Measurements from ENCODE around the gene NUP214. TPM values are rescaled to one million over a fixed set of nuclear protein-coding genes. Genes with fewer than 3 reads are reported as not detected.
A peak's percentile ranks its signal among the peaks of the same experiment; 100 is the strongest.

Gene NUP214
- total RNA-seq, 4 donors from 2014 or later, result 25.8 to 68.2 (median 36.9) TPM

DNA sequence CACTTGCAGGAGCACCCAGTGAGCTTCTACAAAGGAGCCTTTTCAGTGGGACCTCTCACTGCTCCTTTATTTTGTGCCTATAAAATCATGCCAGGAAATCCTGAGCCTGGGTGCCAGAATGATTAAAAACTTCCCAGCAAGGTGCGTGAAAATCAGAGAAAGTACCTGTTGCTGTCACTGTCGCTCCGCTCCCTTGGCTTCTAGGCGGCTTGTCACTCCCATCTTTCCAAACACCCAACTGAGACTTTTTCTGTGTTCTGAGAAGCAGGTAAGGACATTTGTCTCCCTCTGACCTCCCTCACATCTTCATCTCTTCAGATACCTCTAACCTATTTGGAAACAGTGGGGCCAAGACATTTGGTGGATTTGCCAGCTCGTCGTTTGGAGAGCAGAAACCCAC is 97.1 kb downstream of the NUP214 start:
- Histone ChIP-seq H3K36me3 (peaks cover 0 to 62% of the 10 kb centered on the region in 2 donors), H3K27me3 (no peaks in the 10 kb centered on the region), H3K4me1 (peaks cover 0 to 18% (median 0%) of the 10 kb centered on the region in 3 donors), H3K27ac (no peak overlapping the region), H3K9me3 (no peaks in the 10 kb centered on the region), H3K4me3 (no peak overlapping the region)
- WGBS, 2 donors (ENCODE audit: low coverage in 1 of 2), result 94 to 96% methylated on average over 4 to 6 of the region's 6 CpGs
- TF ChIP-seq EP300 (IDR thresholded peaks at IDR 0.05) (no peak), POLR2A (IDR thresholded peaks at IDR 0.05) (no peak), POLR2AphosphoS5 (IDR thresholded peaks at IDR 0.05) (no peak)
- TF ChIP-seq, protein P1, sequence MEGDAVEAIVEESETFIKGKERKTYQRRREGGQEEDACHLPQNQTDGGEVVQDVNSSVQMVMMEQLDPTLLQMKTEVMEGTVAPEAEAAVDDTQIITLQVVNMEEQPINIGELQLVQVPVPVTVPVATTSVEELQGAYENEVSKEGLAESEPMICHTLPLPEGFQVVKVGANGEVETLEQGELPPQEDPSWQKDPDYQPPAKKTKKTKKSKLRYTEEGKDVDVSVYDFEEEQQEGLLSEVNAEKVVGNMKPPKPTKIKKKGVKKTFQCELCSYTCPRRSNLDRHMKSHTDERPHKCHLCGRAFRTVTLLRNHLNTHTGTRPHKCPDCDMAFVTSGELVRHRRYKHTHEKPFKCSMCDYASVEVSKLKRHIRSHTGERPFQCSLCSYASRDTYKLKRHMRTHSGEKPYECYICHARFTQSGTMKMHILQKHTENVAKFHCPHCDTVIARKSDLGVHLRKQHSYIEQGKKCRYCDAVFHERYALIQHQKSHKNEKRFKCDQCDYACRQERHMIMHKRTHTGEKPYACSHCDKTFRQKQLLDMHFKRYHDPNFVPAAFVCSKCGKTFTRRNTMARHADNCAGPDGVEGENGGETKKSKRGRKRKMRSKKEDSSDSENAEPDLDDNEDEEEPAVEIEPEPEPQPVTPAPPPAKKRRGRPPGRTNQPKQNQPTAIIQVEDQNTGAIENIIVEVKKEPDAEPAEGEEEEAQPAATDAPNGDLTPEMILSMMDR (IDR thresholded peaks at IDR 0.05), result no peak
- ATAC-seq, result no peak

DNA sequence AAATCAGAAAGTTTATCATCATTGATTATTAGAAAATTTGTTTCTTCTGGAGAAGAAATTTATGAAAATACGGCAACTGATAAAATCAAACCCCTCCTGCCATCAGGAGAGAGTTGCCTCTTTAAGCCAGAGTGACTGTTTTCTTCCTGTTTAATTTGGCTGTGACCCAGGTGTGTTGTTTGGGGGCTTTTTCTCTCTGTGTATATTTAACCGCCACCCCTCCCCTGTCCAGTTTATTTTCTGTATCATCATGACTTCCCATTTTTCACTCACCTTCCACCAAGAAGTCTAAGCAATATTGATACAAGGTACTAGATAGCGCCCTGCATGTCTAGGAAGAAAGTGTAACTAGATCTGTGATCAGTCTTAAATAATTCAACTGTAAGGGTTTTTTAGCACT is 100.8 kb downstream of the NUP214 start:
- no peaks in the 10 kb centered on the region for H3K27me3 ChIP-seq
- ATAC-seq, result no peak
- H3K27ac ChIP-seq, result no peak overlapping the region
- TF ChIP-seq EP300 (IDR thresholded peaks at IDR 0.05) (no peak), POLR2A (IDR thresholded peaks at IDR 0.05) (no peak), POLR2AphosphoS5 (IDR thresholded peaks at IDR 0.05) (no peak)
- TF ChIP-seq, protein P1 (IDR thresholded peaks at IDR 0.05), result no peak
- H3K9me3 ChIP-seq, result no peaks in the 10 kb centered on the region
- H3K36me3 ChIP-seq, result peaks cover 0 to 73% of the 10 kb centered on the region in 2 donors
- H3K4me3 ChIP-seq, result no peak overlapping the region
- H3K4me1 ChIP-seq, result peaks cover 0 to 12% (median 0%) of the 10 kb centered on the region in 3 donors
- 92 to 93% methylated on average over 3 of the region's 3 CpGs for WGBS, 2 donors (ENCODE audit: low coverage in 1 of 2)

DNA sequence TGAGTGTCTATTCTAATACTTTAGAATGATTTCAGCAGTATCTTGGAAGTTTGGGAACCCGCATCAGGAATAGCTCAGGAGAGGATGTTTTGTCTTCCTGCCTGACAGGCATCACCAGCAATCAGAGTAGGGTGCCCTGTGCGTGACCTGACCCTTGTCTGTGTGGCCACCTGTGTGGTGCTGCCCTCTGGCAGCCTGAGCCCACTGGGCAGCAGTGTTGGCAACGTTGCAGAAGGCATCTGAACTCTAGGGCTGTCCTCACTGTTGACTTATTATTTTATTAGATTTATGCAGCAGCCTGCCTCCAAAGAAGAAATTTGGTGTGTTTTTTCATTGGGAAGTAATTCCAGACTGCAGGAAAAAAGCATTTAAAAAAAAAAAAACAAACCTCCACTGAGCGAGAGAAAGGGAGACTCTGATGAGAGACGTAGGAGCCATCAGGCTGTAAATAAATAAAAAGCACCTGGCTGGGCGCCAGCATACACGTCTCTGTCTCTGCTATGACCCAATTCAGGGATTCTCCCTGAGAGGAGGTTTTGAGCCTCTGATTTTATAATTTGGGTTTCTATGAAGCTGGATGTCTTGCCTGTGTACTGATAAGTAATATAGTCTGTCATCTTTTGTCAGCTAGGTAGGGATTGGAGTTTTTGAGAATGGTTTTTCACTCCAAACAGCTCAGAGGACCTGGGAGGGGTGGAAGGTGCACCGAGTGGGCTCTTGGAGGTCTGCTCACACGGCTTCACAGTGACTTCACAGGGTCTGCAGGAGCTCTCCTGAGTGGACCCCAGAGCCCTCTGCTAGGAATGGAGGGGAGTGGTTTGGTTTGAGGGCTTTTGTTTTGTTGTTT is 101.9 kb downstream of the NUP214 start:
- Histone ChIP-seq H3K36me3 (peaks cover 0 to 79% of the 10 kb centered on the region in 2 donors), H3K4me3 (no peak overlapping the region), H3K4me1 (peaks cover 0 to 12% (median 0%) of the 10 kb centered on the region in 3 donors), H3K27me3 (no peaks in the 10 kb centered on the region), H3K9me3 (no peaks in the 10 kb centered on the region), H3K27ac (no peak overlapping the region)
- TF ChIP-seq POLR2A (IDR thresholded peaks at IDR 0.05), result no peak
- 50 to 54% methylated on average over 6 to 9 of the region's 9 CpGs for WGBS, 2 donors (ENCODE audit: low coverage in 1 of 2)
- no peak for ATAC-seq

DNA sequence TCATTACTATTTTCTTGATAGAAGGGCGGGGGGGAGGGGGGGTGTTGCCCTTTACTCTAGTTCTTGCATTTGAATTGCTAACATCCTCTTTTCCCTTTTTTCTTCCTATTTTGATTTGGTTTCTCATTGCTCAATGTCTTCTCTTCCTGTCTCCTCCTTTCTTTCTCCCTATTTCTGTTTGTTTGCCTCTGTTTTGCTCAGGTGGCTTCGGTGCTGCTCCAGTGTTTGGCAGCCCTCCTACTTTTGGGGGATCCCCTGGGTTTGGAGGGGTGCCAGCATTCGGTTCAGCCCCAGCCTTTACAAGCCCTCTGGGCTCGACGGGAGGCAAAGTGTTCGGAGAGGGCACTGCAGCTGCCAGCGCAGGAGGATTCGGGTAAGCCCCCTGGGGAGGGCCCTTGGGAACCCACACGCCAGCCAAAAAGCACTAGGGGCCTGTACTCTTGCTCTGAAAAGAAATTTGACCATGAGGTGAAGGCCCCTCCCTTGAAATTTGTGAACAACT is 102.6 kb downstream of the NUP214 start:
- no peaks in the 10 kb centered on the region for H3K27me3 ChIP-seq
- TF ChIP-seq POLR2A (IDR thresholded peaks at IDR 0.05) (no peak), EP300 (IDR thresholded peaks at IDR 0.05) (no peak), POLR2AphosphoS5 (IDR thresholded peaks at IDR 0.05) (no peak)
- TF ChIP-seq, protein P1 (IDR thresholded peaks at IDR 0.05), result no peak
- no peak overlapping the region for H3K27ac ChIP-seq
- ATAC-seq, result no peak
- no peaks in the 10 kb centered on the region for H3K9me3 ChIP-seq
- H3K4me1 ChIP-seq, result peaks cover 0 to 12% (median 0%) of the 10 kb centered on the region in 3 donors
- WGBS, 2 donors (ENCODE audit: low coverage in 1 of 2), result 49 to 100% methylated on average over 1 to 4 of the region's 9 CpGs
- peak overlapping the region in 1 of 2 donors; percentile 25 for H3K4me3 ChIP-seq
- H3K36me3 ChIP-seq, result peaks cover 0 to 79% of the 10 kb centered on the region in 2 donors

DNA sequence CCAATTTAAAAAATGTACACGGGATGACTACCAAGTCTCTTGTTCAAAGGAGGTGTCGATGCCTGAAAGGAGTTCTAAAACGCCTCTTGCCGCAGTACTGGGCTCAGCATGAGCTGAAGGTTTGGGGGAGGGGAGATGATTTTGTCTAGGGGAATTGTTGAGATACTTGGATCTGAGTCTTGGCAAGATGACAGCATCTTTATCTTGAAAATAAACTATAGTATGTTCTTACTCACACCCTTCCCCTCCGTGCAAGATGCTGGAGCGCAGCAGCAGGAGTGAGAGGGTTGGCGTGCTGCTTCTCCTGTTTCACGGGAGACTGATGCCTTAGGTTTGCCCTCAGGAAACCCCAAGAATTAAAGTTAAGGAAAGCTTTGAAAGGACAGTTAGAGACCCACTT is 103.6 kb downstream of the NUP214 start:
- WGBS, 2 donors (ENCODE audit: low coverage in 1 of 2), result 76 to 88% methylated on average over 4 to 8 of the region's 8 CpGs
- peaks cover 0 to 12% (median 0%) of the 10 kb centered on the region in 3 donors for H3K4me1 ChIP-seq
- H3K9me3 ChIP-seq, result no peaks in the 10 kb centered on the region
- H3K36me3 ChIP-seq, result peaks cover 0 to 84% of the 10 kb centered on the region in 2 donors
- no peaks in the 10 kb centered on the region for H3K27me3 ChIP-seq
- H3K4me3 ChIP-seq, result no peak overlapping the region
- ATAC-seq, result no peak
- TF ChIP-seq POLR2AphosphoS5 (IDR thresholded peaks at IDR 0.05) (no peak), EP300 (IDR thresholded peaks at IDR 0.05) (no peak), POLR2A (IDR thresholded peaks at IDR 0.05) (no peak)
- TF ChIP-seq, protein P1 (IDR thresholded peaks at IDR 0.05), result no peak
- no peak overlapping the region for H3K27ac ChIP-seq

Data from gastroesophageal sphincter (tissue), 4 donors.